Keratinocyte (primary cell): ENCODE results near the gene ZMYND8. TPM values are rescaled to one million over a fixed set of nuclear protein-coding genes. Genes with fewer than 3 reads are reported as not detected.
"Not testable (repeated sequence)": the region's sequence is repeated elsewhere in the genome, so short reads cannot be mapped to it uniquely, and the experiment has no call there.

Experiments used
- DNase-seq: peaks from one replicate; pipeline ENCODE4 v3.0.0-alpha.2; 2011; ENCODE audit warnings: low read depth, missing footprints, low spot score
- FAIRE-seq: peaks from 2 replicates; lab custom pipeline; 2011; peaks lifted over from hg19 to GRCh38; lab: Jason Lieb, UNC
- H2AFZ ChIP-seq: 2 replicates; pipeline ENCODE4 v1.6.0; 2012; ENCODE audit warnings: low read length, control low read depth, inconsistent platforms; ENCODE audit not compliant: control insufficient read depth
- H3K27ac ChIP-seq: 2 replicates; pipeline ENCODE4 v1.5.1; 2011; ENCODE audit warnings: low read length; ENCODE audit not compliant: control insufficient read depth, insufficient read depth
- H3K27me3 ChIP-seq: 3 replicates; pipeline ENCODE4 v1.6.0; 2011; ENCODE audit warnings: low read length; ENCODE audit not compliant: control insufficient read depth, insufficient read depth; ENCODE audit errors: extremely low read depth
- H3K36me3 ChIP-seq, 2 experiments: 2 replicates in 1 of 2; 3 replicates in 1 of 2; pipeline ENCODE4 v1.5.1; 2011; ENCODE audit warnings: low read length in 2 of 2, mild to moderate bottlenecking in 1 of 2; ENCODE audit not compliant: control insufficient read depth in 2 of 2, insufficient read depth in 2 of 2; ENCODE audit errors: extremely low read depth in 1 of 2
- H3K4me1 ChIP-seq: 3 replicates; pipeline ENCODE4 v1.5.1; 2011; ENCODE audit warnings: low read length; ENCODE audit not compliant: control insufficient read depth, insufficient read depth; ENCODE audit errors: extremely low read depth
- H3K4me2 ChIP-seq: 3 replicates; pipeline ENCODE4 v1.6.0; 2011; ENCODE audit warnings: low read depth, low read length; ENCODE audit not compliant: control insufficient read depth, insufficient read depth; ENCODE audit errors: extremely low read depth
- H3K4me3 ChIP-seq, 3 experiments: fragments of 200-600 bp in 1 of 3; sonication (generic) in 1 of 3; 2 replicates in 2 of 3; 3 replicates in 1 of 3; pipeline ENCODE4 v1.5.1; 2011 to 2016; ENCODE audit warnings: low read length in 3 of 3, mild to moderate bottlenecking in 3 of 3, control low read depth in 2 of 3, inconsistent platforms in 1 of 3, low read depth in 1 of 3, mixed read lengths in 1 of 3, mixed run types in 1 of 3, moderate library complexity in 1 of 3; ENCODE audit not compliant: control insufficient read depth in 2 of 3, insufficient read depth in 2 of 3; ENCODE audit errors: extremely low read depth in 1 of 3
- H3K79me2 ChIP-seq: 2 replicates; pipeline ENCODE4 v1.6.0; 2012; ENCODE audit warnings: low read length; ENCODE audit not compliant: control insufficient read depth, insufficient read depth
- H3K9ac ChIP-seq: 3 replicates; pipeline ENCODE4 v1.6.0; 2011; ENCODE audit warnings: low read length; ENCODE audit not compliant: control insufficient read depth, insufficient read depth; ENCODE audit errors: extremely low read depth
- H3K9me1 ChIP-seq: 3 replicates; pipeline ENCODE4 v1.6.0; 2011; ENCODE audit warnings: low read length; ENCODE audit not compliant: control insufficient read depth, insufficient read depth; ENCODE audit errors: extremely low read depth
- H3K9me3 ChIP-seq: 2 replicates; pipeline ENCODE4 v1.5.1; 2012; ENCODE audit warnings: low read depth, low read length; ENCODE audit not compliant: control insufficient read depth
- H4K20me1 ChIP-seq: 3 replicates; pipeline ENCODE4 v1.6.0; 2011; ENCODE audit warnings: low read length; ENCODE audit not compliant: control insufficient read depth, insufficient read depth; ENCODE audit errors: extremely low read depth
- CTCF ChIP-seq, 3 experiments: IDR thresholded peaks in 1 of 3; conservative IDR thresholded peaks in 1 of 3; optimal IDR thresholded peaks in 1 of 3; 2 replicates in 2 of 3; 3 replicates in 1 of 3; pipeline versions ENCODE3 to v1.5.1; 2011; ENCODE audit warnings: low read length in 3 of 3, mild to moderate bottlenecking in 3 of 3, moderate library complexity in 2 of 3, control low read depth in 1 of 3, inconsistent platforms in 1 of 3; ENCODE audit not compliant: insufficient read depth in 2 of 3; ENCODE audit errors: extremely low read depth in 1 of 3
- EZH2 ChIP-seq: IDR thresholded peaks from one replicate; pipeline ENCODE4 v1.6.1; 2012; ENCODE audit warnings: inconsistent platforms, mild to moderate bottlenecking, low read length, moderate library complexity
- dilution Hi-C: fragments of 300-500 bp; cut with MboI; formaldehyde crosslinking; loops from one replicate; pipeline ENCODE4 v1.7.0; 2020; ENCODE audit warnings: low sequenced_read_pairs; ENCODE audit not compliant: extremely low pct_ligation_motif_present
- polyA plus RNA-seq, 5 experiments: library from polyadenylated mRNA; depleted of rRNA in 3 of 5; stranded (reverse) in 3 of 5; stranded (forward) in 1 of 5; unstranded in 1 of 5; fragments of >200 nt; gene quantifications; 1 replicate in 1 of 5; 2 replicates in 3 of 5; 3 replicates in 1 of 5; pipeline versions ENCODE4 v1.2.1 to v1.2.3, GENCODE V29; 2011 to 2012; ENCODE audit warnings: missing spikeins in 2 of 5, low read depth in 1 of 5, low replicate concordance in 1 of 5

ZMYND8 gene
- polyA plus RNA-seq, 1 donor (not counting 4 experiments of a cell fraction or from before 2014, with no cell fraction given): 39.8 TPM

- FAIRE-seq (no peak), DNase-seq (no peak)
- Histone ChIP-seq H4K20me1 (no peaks in the 10 kb centered on the region), H3K27me3 (no peaks in the 10 kb centered on the region), H3K9me3 (no peaks in the 10 kb centered on the region), H3K27ac (no peak overlapping the region), H3K9ac (no peak overlapping the region), H3K9me1 (no peaks in the 10 kb centered on the region), H3K4me1 (no peaks in the 10 kb centered on the region), H3K4me2 (no peak overlapping the region), H3K4me3 (no peak overlapping the region), H2AFZ (no peak overlapping the region), H3K36me3 (peaks cover 20 to 30% of the 10 kb centered on the region in 2 experiments), H3K79me2 (peaks cover 61% of the 10 kb centered on the region)
- TF ChIP-seq CTCF (optimal IDR thresholded peaks at IDR 0.05 in 1 of 3, IDR thresholded peaks at IDR 0.05 in 1 of 3, conservative IDR thresholded peaks at IDR 0.05 in 1 of 3; ENCODE audit: extremely low read depth in 1 of 3, insufficient read depth in 2 of 3, low read length in 3 of 3) (no peak), EZH2 (no peak)
- dilution Hi-C loops: no loop called here
These were observed 94.0 kb downstream of the ZMYND8 start for GRCh38 chr20:47262365-47263013.

GRCh38 chr20:47262008-47262364 lies 94.5 kb downstream of the ZMYND8 start:
- Histone ChIP-seq H3K27ac (no peak overlapping the region), H3K4me1 (no peaks in the 10 kb centered on the region), H3K4me2 (no peak overlapping the region), H3K9me1 (no peaks in the 10 kb centered on the region), H3K27me3 (no peaks in the 10 kb centered on the region), H3K4me3 (no peak overlapping the region), H4K20me1 (no peaks in the 10 kb centered on the region), H3K36me3 (peaks cover 21 to 30% of the 10 kb centered on the region in 2 experiments), H3K9me3 (no peaks in the 10 kb centered on the region), H3K79me2 (peaks cover 62% of the 10 kb centered on the region), H3K9ac (no peak overlapping the region), H2AFZ (no peak overlapping the region)
- DNase-seq: no peak
- dilution Hi-C loops: no loop called here
- no peak for FAIRE-seq
- TF ChIP-seq CTCF (optimal IDR thresholded peaks at IDR 0.05 in 1 of 3, IDR thresholded peaks at IDR 0.05 in 1 of 3, conservative IDR thresholded peaks at IDR 0.05 in 1 of 3; ENCODE audit: extremely low read depth in 1 of 3, insufficient read depth in 2 of 3, low read length in 3 of 3): no peak
- TF ChIP-seq EZH2: no peak

GRCh38 chr20:47261161-47261774 lies 95.2 kb downstream of the ZMYND8 start:
- H3K27ac ChIP-seq, H4K20me1 ChIP-seq, dilution Hi-C loops, DNase-seq, FAIRE-seq, H3K9ac ChIP-seq, H3K4me1 ChIP-seq, H3K4me3 ChIP-seq, H3K4me2 ChIP-seq, H2AFZ ChIP-seq, H3K9me3 ChIP-seq, H3K9me1 ChIP-seq, H3K27me3 ChIP-seq: not testable (repeated sequence)
- Histone ChIP-seq H3K36me3 (peaks cover 22 to 30% of the 10 kb centered on the region in 2 experiments), H3K79me2 (peaks cover 60% of the 10 kb centered on the region)
